Neural progenitor cell (in vitro differentiated cells): ENCODE results near the gene EFL1. TPM values are rescaled to one million over a fixed set of nuclear protein-coding genes. Genes with fewer than 3 reads are reported as not detected.

ENCODE experiments used
- DNase-seq: peaks from one replicate; pipeline ENCODE4 v3.0.0-alpha.2; 2016; ENCODE audit warnings: low spot score
- H2AFZ ChIP-seq: fragments of 200-600 bp; sonication (generic); replicated peaks from 2 replicates; pipeline ENCODE4 v1.6.1; 2016; ENCODE audit warnings: antibody characterized with exemption
- H3F3A ChIP-seq: fragments of 200-600 bp; sonication (generic); 2 replicates; pipeline ENCODE4 v1.6.1; 2016; ENCODE audit warnings: antibody characterized with exemption, low read depth
- H3K27ac ChIP-seq: fragments of 200-600 bp; sonication (generic); 2 replicates; pipeline ENCODE4 v1.5.1; 2016; ENCODE audit warnings: mild to moderate bottlenecking
- H3K27me3 ChIP-seq: fragments of 200-600 bp; sonication (generic); 2 replicates; pipeline ENCODE4 v1.6.1; 2016; ENCODE audit warnings: mild to moderate bottlenecking, moderate library complexity
- H3K36me3 ChIP-seq: fragments of 200-600 bp; sonication (generic); 2 replicates; pipeline ENCODE4 v1.5.1; 2016
- H3K4me1 ChIP-seq: fragments of 200-600 bp; sonication (generic); 2 replicates; pipeline ENCODE4 v1.6.1; 2016; ENCODE audit warnings: mixed run types
- H3K4me2 ChIP-seq: fragments of 200-600 bp; sonication (generic); 2 replicates; pipeline ENCODE4 v1.6.1; 2016
- H3K4me3 ChIP-seq: fragments of 200-600 bp; sonication (generic); 2 replicates; pipeline ENCODE4 v1.5.1; 2016
- H3K79me2 ChIP-seq: fragments of 200-600 bp; sonication (generic); 2 replicates; pipeline ENCODE4 v1.6.1; 2016; ENCODE audit warnings: low read depth
- H3K9ac ChIP-seq: fragments of 200-600 bp; sonication (generic); 2 replicates; pipeline ENCODE4 v1.6.1; 2016
- H3K9me3 ChIP-seq: fragments of 200-600 bp; sonication (generic); 2 replicates; pipeline ENCODE4 v1.5.1; 2016; ENCODE audit warnings: low read depth
- H4K20me1 ChIP-seq: fragments of 200-600 bp; sonication (generic); 2 replicates; pipeline ENCODE4 v1.6.1; 2016; ENCODE audit warnings: low read depth
- H3K27ac Mint-ChIP-seq: 3 replicates; pipeline ENCODE4 v1.8.0; 2021; ENCODE audit warnings: mixed read lengths
- H3K27me3 Mint-ChIP-seq: 2 replicates; pipeline ENCODE4 v1.8.0; 2022; ENCODE audit warnings: low read depth, mild to moderate bottlenecking, inconsistent platforms, moderate library complexity, mixed read lengths; ENCODE audit not compliant: insufficient read depth
- H3K36me3 Mint-ChIP-seq: 3 replicates; pipeline ENCODE4 v1.8.0; 2021; ENCODE audit warnings: mixed read lengths
- H3K4me1 Mint-ChIP-seq: 3 replicates; pipeline ENCODE4 v1.8.0; 2021; ENCODE audit warnings: mixed read lengths
- H3K4me3 Mint-ChIP-seq: 3 replicates; pipeline ENCODE4 v1.8.0; 2021; ENCODE audit warnings: mild to moderate bottlenecking, moderate library complexity, mixed read lengths
- H3K9me3 Mint-ChIP-seq: 3 replicates; pipeline ENCODE4 v1.8.0; 2020; ENCODE audit warnings: mixed read lengths
- EZH2 ChIP-seq: fragments of 200-600 bp; sonication (generic); IDR thresholded peaks from 2 replicates; pipeline ENCODE4 v1.6.1; 2017; ENCODE audit warnings: antibody characterized with exemption, mild to moderate bottlenecking, moderate library complexity
- EZH2phosphoT487 ChIP-seq: fragments of 200-600 bp; sonication (generic); IDR thresholded peaks from 2 replicates; pipeline ENCODE4 v1.6.1; 2017; ENCODE audit warnings: antibody characterized with exemption
- total RNA-seq: library from RNA; depleted of rRNA; stranded (reverse); fragments of >200 nt; gene quantifications from 2 replicates; pipeline ENCODE4 v1.2.3, GENCODE V29; 2015; ENCODE audit warnings: low replicate concordance
- TF ChIP-seq, protein P1 (sequence below): fragments of 200-600 bp; sonication (generic); IDR thresholded peaks from 2 replicates; pipeline ENCODE4 v1.5.1; 2017; ENCODE audit warnings: antibody characterized with exemption, mild to moderate bottlenecking

EFL1 gene
- total RNA-seq, 1 donor from 2014 or later, result 42.4 TPM

DNA sequence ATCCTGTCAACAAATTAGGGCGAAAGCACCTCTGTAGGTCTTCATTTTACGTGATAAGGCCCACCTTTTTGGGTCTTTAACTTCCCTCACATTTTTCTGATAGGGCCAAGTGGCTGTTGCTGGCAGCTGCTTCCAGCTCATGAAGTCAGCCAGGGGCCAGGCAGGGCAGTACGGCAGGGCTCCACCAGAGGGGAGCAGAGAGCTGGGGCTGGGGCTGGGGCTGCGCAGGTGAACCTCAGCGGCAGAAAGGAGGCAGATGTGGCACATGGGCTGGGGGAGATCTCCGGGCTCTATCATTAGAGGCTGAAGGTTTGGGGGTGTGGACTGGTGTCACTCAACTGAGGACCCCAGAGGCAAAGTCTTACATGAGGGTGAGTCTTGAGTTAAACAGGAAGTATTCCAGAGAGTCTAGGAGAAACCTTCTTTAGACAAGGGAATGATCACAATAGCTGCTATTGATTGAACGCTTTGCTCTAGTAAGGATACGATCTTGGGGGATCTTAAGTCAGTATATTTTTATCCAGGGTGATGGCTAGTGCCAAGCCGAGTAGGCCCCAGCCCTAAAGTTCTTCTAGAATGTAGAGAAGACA lies 153.9 kb downstream of the EFL1 start:
- Histone ChIP-seq H4K20me1 (no peaks in the 10 kb centered on the region), H3K4me3 (no peak overlapping the region), H3K27me3 (no peaks in the 10 kb centered on the region), H3K36me3 (no peaks in the 10 kb centered on the region), H3K9ac (no peak overlapping the region), H3K4me1 (no peaks in the 10 kb centered on the region), H3F3A (no peaks in the 10 kb centered on the region), H2AFZ (no peak overlapping the region), H3K4me2 (no peak overlapping the region), H3K27ac (no peak overlapping the region), H3K9me3 (no peaks in the 10 kb centered on the region), H3K79me2 (no peaks in the 10 kb centered on the region)
- peaks cover 4% of the 10 kb centered on the region for H3K27me3 Mint-ChIP-seq
- peaks cover 6% of the 10 kb centered on the region for H3K9me3 Mint-ChIP-seq
- H3K27ac Mint-ChIP-seq, result no peak overlapping the region
- TF ChIP-seq EZH2phosphoT487, result no peak
- TF ChIP-seq, protein P1, sequence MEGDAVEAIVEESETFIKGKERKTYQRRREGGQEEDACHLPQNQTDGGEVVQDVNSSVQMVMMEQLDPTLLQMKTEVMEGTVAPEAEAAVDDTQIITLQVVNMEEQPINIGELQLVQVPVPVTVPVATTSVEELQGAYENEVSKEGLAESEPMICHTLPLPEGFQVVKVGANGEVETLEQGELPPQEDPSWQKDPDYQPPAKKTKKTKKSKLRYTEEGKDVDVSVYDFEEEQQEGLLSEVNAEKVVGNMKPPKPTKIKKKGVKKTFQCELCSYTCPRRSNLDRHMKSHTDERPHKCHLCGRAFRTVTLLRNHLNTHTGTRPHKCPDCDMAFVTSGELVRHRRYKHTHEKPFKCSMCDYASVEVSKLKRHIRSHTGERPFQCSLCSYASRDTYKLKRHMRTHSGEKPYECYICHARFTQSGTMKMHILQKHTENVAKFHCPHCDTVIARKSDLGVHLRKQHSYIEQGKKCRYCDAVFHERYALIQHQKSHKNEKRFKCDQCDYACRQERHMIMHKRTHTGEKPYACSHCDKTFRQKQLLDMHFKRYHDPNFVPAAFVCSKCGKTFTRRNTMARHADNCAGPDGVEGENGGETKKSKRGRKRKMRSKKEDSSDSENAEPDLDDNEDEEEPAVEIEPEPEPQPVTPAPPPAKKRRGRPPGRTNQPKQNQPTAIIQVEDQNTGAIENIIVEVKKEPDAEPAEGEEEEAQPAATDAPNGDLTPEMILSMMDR, result peak; percentile 65
- no peak for TF ChIP-seq EZH2
- peaks cover 3% of the 10 kb centered on the region for H3K4me1 Mint-ChIP-seq
- no peaks in the 10 kb centered on the region for H3K36me3 Mint-ChIP-seq
- peak; percentile 52 for DNase-seq
- H3K4me3 Mint-ChIP-seq, result no peak overlapping the region

DNA sequence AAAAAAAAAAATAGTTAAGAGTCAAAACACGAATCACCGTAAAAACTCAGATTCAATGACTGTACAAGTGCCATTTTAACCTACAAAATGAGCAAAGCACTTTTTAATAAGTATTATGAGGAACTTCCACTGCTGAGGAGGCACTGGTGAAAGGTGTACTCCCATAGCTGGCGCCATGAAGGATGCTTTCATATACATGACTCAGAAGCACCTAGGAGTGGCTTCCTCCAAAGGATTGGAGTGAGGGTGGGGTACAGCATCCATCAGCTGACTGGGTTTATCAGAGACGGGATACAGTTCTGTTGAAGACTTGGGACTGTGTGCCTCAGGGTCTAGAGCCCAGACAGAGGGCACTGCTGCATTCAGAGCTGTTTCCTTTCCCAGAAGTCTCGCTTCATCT lies 155.9 kb downstream of the EFL1 start:
- no peak for DNase-seq
- H3K4me3 Mint-ChIP-seq, result no peak overlapping the region
- Histone ChIP-seq H3K27ac (no peak overlapping the region), H3K4me1 (no peaks in the 10 kb centered on the region), H3K4me3 (no peak overlapping the region), H3K9me3 (no peaks in the 10 kb centered on the region), H3K4me2 (no peak overlapping the region), H3K9ac (no peak overlapping the region), H3K27me3 (no peaks in the 10 kb centered on the region), H3K36me3 (no peaks in the 10 kb centered on the region), H2AFZ (no peak overlapping the region), H4K20me1 (no peaks in the 10 kb centered on the region), H3F3A (no peaks in the 10 kb centered on the region), H3K79me2 (no peaks in the 10 kb centered on the region)
- H3K36me3 Mint-ChIP-seq, result no peaks in the 10 kb centered on the region
- H3K9me3 Mint-ChIP-seq, result peaks cover 5% of the 10 kb centered on the region
- peaks cover 4% of the 10 kb centered on the region for H3K27me3 Mint-ChIP-seq
- TF ChIP-seq, protein P1, result no peak
- TF ChIP-seq EZH2phosphoT487 (no peak), EZH2 (no peak)
- no peaks in the 10 kb centered on the region for H3K4me1 Mint-ChIP-seq
- H3K27ac Mint-ChIP-seq, result no peak overlapping the region

DNA sequence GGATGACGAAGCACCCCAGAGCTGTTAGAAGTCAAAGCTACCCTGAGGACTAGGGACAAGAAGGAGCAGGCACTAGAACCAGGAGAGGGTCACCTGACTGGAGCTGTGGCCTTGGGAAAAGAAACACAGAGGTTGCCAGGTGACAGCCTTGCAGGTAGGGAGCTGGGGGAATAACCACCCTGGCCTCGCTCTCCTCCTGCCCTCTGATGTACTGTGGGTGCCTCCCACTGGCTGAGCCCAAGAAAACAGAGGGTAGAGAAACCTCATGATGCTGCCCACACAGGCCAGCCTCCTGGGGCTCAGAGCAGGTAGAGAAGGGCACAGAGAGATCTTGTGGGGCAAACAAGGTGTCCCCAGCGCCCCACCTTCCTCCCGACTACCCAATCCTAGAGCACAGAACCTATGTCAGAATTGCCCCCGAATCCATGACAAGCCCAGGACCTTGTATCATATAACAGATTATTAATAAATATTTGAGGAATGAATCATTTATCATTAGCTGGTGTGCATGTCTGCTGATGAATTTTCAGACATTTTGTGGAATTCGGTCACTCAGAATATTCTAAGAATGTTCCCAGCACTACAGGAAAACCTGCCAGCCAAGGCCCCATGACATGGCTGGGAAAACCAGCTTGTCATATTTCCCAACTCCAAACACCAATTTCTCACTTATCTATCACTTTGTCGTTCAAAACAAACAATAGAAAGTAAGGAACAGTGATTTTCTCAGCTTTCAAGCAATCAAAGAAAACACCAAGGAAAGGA lies 156.9 kb downstream of the EFL1 start:
- Mint-ChIP-seq H3K36me3 (no peaks in the 10 kb centered on the region), H3K27me3 (peaks cover 5% of the 10 kb centered on the region), H3K9me3 (peaks cover 2% of the 10 kb centered on the region), H3K4me3 (no peak overlapping the region), H3K27ac (peak overlapping the region; percentile 43), H3K4me1 (peaks cover 5% of the 10 kb centered on the region)
- Histone ChIP-seq H3K27ac (no peak overlapping the region), H2AFZ (no peak overlapping the region), H3K27me3 (no peaks in the 10 kb centered on the region), H3K79me2 (no peaks in the 10 kb centered on the region), H3K9ac (no peak overlapping the region), H3F3A (no peaks in the 10 kb centered on the region), H3K4me3 (no peak overlapping the region), H3K4me1 (peaks cover 2% of the 10 kb centered on the region), H3K9me3 (no peaks in the 10 kb centered on the region), H4K20me1 (no peaks in the 10 kb centered on the region), H3K4me2 (no peak overlapping the region), H3K36me3 (no peaks in the 10 kb centered on the region)
- no peak for DNase-seq
- TF ChIP-seq EZH2phosphoT487, result no peak
- TF ChIP-seq, protein P1, result no peak
- TF ChIP-seq EZH2, result no peak
